Measurements from ENCODE around the gene TESK2.

DNA sequence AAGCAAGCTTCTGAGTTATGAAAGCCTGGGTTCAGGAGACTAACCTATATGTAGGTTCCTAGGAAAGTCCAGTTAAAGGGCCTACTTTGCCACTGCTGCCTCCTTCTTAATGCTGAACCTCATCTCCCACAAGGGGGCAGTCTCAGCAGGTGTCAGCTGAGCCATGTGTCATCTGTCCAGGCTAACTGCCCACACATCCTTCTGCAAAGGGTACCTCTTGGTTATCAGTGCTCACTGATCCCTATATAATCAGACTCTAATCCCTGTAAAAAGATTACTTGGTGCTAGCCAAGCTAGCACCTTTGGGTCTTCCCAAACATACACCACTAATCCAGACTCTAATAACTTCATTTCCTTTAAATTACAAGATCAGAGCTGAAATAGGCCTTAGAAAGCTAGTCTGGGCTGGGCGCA is 21.7 kb upstream of the TESK2 start:
- TF ChIP-seq, protein P1, sequence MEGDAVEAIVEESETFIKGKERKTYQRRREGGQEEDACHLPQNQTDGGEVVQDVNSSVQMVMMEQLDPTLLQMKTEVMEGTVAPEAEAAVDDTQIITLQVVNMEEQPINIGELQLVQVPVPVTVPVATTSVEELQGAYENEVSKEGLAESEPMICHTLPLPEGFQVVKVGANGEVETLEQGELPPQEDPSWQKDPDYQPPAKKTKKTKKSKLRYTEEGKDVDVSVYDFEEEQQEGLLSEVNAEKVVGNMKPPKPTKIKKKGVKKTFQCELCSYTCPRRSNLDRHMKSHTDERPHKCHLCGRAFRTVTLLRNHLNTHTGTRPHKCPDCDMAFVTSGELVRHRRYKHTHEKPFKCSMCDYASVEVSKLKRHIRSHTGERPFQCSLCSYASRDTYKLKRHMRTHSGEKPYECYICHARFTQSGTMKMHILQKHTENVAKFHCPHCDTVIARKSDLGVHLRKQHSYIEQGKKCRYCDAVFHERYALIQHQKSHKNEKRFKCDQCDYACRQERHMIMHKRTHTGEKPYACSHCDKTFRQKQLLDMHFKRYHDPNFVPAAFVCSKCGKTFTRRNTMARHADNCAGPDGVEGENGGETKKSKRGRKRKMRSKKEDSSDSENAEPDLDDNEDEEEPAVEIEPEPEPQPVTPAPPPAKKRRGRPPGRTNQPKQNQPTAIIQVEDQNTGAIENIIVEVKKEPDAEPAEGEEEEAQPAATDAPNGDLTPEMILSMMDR (IDR thresholded peaks at IDR 0.05): peak; percentile 79
- TF ChIP-seq RFX5 (IDR thresholded peaks at IDR 0.05; ENCODE audit: low read length) (no peak), POLR2AphosphoS5 (IDR thresholded peaks at IDR 0.05; ENCODE audit: low read depth, low read length) (no peak)
